ENCODE data around the gene APC.
"Not testable (repeated sequence)": the region's sequence is repeated elsewhere in the genome, so short reads cannot be mapped to it uniquely, and the experiment has no call there.

APC gene

GRCh38 chr5:112787896-112788295, 50.2 kb downstream of the APC start:
- DNase-seq, result no peak

- no peak for DNase-seq
Measured at GRCh38 chr5:112793201-112793600, 55.5 kb downstream of the APC start.

GRCh38 chr5:112794410-112794809, 56.7 kb downstream of the APC start:
- no peak for DNase-seq

- DNase-seq, result no peak
Measured at GRCh38 chr5:112795342-112795741, 57.7 kb downstream of the APC start.

- DNase-seq, result no peak
Measured at GRCh38 chr5:112795944-112796678, 58.4 kb downstream of the APC start.

GRCh38 chr5:112799661-112800060, 62.0 kb downstream of the APC start:
- DNase-seq, result no peak

- DNase-seq, result peak; percentile 63
Measured at GRCh38 chr5:112800891-112801290, 63.2 kb downstream of the APC start.

GRCh38 chr5:112811023-112811422, 73.3 kb downstream of the APC start:
- DNase-seq, result no peak

- no peak for DNase-seq
Measured at GRCh38 chr5:112812549-112812948, 74.9 kb downstream of the APC start.

- DNase-seq, result no peak
Measured at GRCh38 chr5:112820246-112820645, 82.6 kb downstream of the APC start.

GRCh38 chr5:112822456-112822855, 84.8 kb downstream of the APC start:
- DNase-seq, result no peak

- no peak for DNase-seq
Measured at GRCh38 chr5:112823181-112823580, 85.5 kb downstream of the APC start.

- DNase-seq, result no peak
Measured at GRCh38 chr5:112823656-112824055, 86.0 kb downstream of the APC start.

- no peak for DNase-seq
Measured at GRCh38 chr5:112824197-112824596, 86.5 kb downstream of the APC start.

- DNase-seq, result no peak
Measured at GRCh38 chr5:112830378-112830777, 92.7 kb downstream of the APC start.

- DNase-seq, result no peak
Measured at GRCh38 chr5:112833971-112834370, 96.3 kb downstream of the APC start.

- no peak for DNase-seq
Measured at GRCh38 chr5:112844489-112844888, 106.8 kb downstream of the APC start.

- DNase-seq, result no peak
Measured at GRCh38 chr5:112846556-112846955, 108.9 kb downstream of the APC start.

- no peak for DNase-seq
Measured at GRCh38 chr5:112847306-112847705, 109.6 kb downstream of the APC start.

- peak; percentile 25 for DNase-seq
Measured at GRCh38 chr5:112848116-112848811, 110.6 kb downstream of the APC start.

GRCh38 chr5:112849912-112850311, 112.2 kb downstream of the APC start:
- DNase-seq, result no peak

GRCh38 chr5:112854651-112855050, 117.0 kb downstream of the APC start:
- no peak for DNase-seq

- DNase-seq, result no peak
Measured at GRCh38 chr5:112857866-112858265, 120.2 kb downstream of the APC start.

- not testable (repeated sequence) for DNase-seq
Measured at GRCh38 chr5:112860571-112860928, 122.9 kb downstream of the APC start.

Data from NCI-H187 treated with DMSO at 0.1 percent for 48 hours (cell line).